Uterus (tissue), 2 donors: ENCODE data around the gene ERMP1.

Source experiments
- CTCF ChIP-seq, 4 experiments: fragments of 200-600 bp in 2 of 4; fragments of 450-650 bp in 2 of 4; sonication (generic) in 2 of 4; IDR thresholded peaks; one replicate each; pipeline ENCODE4 v1.5.1; 2016 to 2019; ENCODE audit warnings: antibody characterized with exemption in 4 of 4, mild to moderate bottlenecking in 2 of 4, moderate library complexity in 1 of 4
- POLR2A ChIP-seq, 2 donors: fragments of 450-650 bp; IDR thresholded peaks; one replicate each; pipeline ENCODE4 v1.6.1; 2016; ENCODE audit warnings: antibody characterized with exemption in 2 of 2, mild to moderate bottlenecking in 1 of 2, moderate library complexity in 1 of 2

GRCh38 chr9:5783982-5784381, 48.9 kb downstream of the ERMP1 start:
- TF ChIP-seq CTCF (IDR thresholded peaks at IDR 0.05), result no peak
- no peak for TF ChIP-seq POLR2A (IDR thresholded peaks at IDR 0.05)
